ENCODE results near the gene ARHGAP8. TPM values are rescaled to one million over a fixed set of nuclear protein-coding genes. Genes with fewer than 3 reads are reported as not detected.
A peak's percentile ranks its signal among the peaks of the same experiment; 100 is the strongest.

The ARHGAP8 gene
- total RNA-seq (2021; fragmentation: NEBNext Ultra II Directional; extraction: Animal tissue kit (Norgen Biotek cat#: 25700)): not detected
- long read RNA-seq: 0 reads

DNA sequence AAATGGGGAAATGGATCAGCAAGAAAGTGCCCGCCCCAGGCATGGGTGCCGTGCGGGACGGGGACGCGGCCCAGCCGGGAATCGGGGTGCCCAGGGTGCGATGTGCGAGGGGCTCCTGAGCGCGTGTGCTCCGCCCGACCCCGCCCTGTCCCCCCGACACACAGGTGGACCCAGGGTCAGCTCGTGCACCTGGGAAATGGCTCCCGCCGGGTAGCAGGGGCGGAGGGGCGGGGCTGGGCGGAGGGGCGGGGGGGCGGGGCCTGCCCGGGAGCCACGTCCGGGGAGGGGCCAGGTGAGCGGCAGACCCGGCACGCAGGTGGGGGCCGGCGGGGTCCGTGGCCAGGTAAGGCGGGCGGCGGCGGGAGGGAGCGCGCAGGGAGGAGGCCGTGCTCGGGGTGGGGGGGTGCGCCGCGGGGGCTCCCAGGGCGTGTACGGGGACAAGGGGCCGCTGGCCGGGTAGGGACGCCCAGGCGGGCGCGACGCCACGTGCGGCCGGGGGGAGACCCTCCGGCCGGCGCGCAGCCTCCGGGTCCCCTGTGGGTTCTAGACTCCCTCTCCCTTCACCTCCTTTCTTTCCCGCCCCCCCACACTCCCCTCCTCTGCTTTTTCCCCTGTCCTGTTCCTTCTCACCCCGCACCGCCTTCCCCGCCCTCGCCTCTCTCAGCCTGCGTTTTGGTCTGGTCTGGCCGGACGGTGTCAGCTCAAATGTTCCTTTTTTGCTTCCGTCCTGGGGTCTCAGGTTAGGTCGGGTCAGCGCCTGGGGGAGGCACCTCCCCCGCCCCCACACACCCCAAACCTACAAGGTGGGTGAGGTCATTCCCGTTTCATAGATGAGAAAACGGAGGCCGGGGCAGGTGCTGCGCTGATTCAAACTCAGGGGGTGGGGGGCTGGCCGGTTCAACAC lies at the start of gene ARHGAP8:
TSS of gene ARHGAP8 (plus strand) at position 291 of the 904 bp plus-strand sequence. CDS start 33,953 bp downstream, outside the sequence.
- H3K27ac Mint-ChIP-seq: no peak within 1 kb of the TSS
- H3K36me3 Mint-ChIP-seq (ENCODE audit: low read depth): no peaks in the 10 kb centered on the region

DNA sequence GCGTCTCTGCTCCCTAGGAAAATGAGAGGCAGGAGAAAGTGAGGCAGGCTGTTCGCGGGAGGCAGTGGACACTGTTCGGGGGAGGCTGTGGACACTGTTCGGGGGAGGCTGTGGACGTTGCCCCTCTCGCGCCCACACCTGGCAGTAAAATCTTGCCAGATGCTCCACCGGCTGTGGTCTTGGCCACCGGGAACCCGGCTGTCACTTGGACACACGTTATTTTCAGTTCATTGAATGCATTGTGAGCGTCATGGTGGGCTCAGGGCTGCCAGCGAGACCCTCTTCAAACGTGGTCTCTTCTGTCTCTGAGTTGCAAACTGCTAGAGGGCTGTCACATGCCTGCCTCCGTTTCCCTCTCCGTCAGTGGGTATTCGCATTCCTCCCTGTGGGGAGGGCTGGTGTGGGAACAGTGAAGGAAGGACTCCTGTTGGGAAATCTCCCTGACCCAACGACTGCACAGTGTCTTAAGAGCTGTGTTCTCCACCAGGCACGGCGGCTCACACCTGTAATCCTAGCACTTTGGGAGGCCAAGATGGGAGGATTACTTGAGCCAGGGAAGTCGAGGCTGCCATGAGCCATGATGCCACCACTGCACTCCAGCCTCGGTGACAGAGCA lies 49.0 kb upstream of the ARHGAP8 start:
- Mint-ChIP-seq H3K27me3 (ENCODE audit: insufficient read depth) (peaks cover 4% of the 10 kb centered on the region), H3K27ac (no peak overlapping the region), H3K4me1 (ENCODE audit: low read depth) (peaks cover 38% of the 10 kb centered on the region), H3K9me3 (no peaks in the 10 kb centered on the region), H3K36me3 (ENCODE audit: low read depth) (no peaks in the 10 kb centered on the region), H3K4me3 (peak overlapping the region; percentile 87)
- TF ChIP-seq, protein P1, sequence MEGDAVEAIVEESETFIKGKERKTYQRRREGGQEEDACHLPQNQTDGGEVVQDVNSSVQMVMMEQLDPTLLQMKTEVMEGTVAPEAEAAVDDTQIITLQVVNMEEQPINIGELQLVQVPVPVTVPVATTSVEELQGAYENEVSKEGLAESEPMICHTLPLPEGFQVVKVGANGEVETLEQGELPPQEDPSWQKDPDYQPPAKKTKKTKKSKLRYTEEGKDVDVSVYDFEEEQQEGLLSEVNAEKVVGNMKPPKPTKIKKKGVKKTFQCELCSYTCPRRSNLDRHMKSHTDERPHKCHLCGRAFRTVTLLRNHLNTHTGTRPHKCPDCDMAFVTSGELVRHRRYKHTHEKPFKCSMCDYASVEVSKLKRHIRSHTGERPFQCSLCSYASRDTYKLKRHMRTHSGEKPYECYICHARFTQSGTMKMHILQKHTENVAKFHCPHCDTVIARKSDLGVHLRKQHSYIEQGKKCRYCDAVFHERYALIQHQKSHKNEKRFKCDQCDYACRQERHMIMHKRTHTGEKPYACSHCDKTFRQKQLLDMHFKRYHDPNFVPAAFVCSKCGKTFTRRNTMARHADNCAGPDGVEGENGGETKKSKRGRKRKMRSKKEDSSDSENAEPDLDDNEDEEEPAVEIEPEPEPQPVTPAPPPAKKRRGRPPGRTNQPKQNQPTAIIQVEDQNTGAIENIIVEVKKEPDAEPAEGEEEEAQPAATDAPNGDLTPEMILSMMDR (IDR thresholded peaks at IDR 0.05): no peak
- DNase-seq: no peak

More for the DNA sequence above, at the start of gene ARHGAP8:
- DNase-seq: no peak
- Mint-ChIP-seq H3K4me3 (no peak within 1 kb of the TSS), H3K9me3 (no peaks in the 10 kb centered on the region), H3K27me3 (ENCODE audit: insufficient read depth) (peaks cover 22% of the 10 kb centered on the region), H3K4me1 (ENCODE audit: low read depth) (no peaks in the 10 kb centered on the region; the same call in 1 of the 2 replicates)
- TF ChIP-seq, protein P1 (IDR thresholded peaks at IDR 0.05): no peak

DNA sequence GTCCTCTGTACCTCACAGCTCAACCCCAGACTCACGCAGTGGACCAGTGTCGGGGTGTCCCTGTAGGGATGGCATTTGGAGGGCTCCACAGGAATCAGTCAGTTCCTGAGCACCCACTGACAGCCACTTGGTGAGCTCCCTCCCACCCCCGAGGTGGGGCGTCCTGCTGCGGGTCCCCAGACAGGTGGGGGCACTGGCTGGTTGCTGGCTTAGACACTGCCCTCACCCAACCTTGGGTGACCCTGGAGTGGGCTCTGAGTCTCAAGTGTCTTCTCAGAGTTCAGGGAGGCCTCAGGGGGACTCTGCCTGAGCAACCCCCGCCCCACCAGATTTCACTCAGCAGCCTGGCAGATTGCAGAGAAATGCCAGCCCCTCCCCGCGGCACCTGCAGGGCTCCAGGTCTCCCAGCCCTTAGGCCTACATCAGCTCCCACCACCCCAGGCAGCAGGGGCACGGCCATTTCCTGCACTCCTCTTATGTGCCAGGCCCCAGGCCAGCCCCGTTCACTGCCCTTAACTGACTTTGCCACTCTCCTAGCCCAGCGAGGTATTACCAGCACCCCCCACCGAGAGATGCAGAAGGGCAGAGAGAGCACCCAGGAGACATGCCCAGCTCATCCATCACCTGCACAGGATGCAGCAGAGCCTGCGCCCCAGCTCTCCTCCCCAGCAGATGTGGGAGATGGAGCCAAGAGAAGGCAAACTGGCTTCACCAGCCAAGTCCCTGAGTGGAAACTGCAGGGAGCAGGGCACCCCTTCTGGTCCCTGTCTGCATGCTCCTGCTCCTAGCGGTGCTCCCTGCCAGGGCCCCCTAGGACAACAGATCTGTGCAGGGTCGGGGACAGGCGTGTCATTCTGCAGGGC lies 48.0 kb upstream of the ARHGAP8 start:
- TF ChIP-seq, protein P1 (IDR thresholded peaks at IDR 0.05): no peak
- Mint-ChIP-seq H3K27me3 (ENCODE audit: insufficient read depth) (peaks cover 4% of the 10 kb centered on the region), H3K9me3 (no peaks in the 10 kb centered on the region), H3K4me1 (ENCODE audit: low read depth) (peaks cover 28% of the 10 kb centered on the region), H3K4me3 (no peak overlapping the region; the same call in 1 of the 2 replicates), H3K36me3 (ENCODE audit: low read depth) (no peaks in the 10 kb centered on the region), H3K27ac (no peak overlapping the region)
- no peak for DNase-seq

DNA sequence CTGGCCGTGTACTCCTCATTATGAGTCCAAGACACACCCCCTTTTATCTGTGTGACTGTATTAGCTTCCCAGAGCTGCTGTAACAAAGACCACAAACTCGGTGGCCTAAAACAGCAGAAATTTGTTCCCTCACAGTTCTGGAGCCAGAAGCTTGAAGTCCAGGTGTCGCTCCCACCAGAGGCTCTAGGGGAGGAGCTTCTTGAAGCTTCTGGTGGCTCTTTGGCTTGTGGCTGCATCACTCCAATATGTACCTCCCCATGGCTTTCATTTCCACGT lies 47.4 kb upstream of the ARHGAP8 start:
- no peaks in the 10 kb centered on the region for H3K9me3 Mint-ChIP-seq
- no peak overlapping the region for H3K27ac Mint-ChIP-seq
- H3K36me3 Mint-ChIP-seq (ENCODE audit: low read depth): no peaks in the 10 kb centered on the region
- TF ChIP-seq, protein P1 (IDR thresholded peaks at IDR 0.05): no peak
- H3K27me3 Mint-ChIP-seq (ENCODE audit: insufficient read depth): peaks cover 4% of the 10 kb centered on the region
- no peak overlapping the region for H3K4me3 Mint-ChIP-seq
- H3K4me1 Mint-ChIP-seq (ENCODE audit: low read depth): peaks cover 23% of the 10 kb centered on the region
- DNase-seq: no peak

DNA sequence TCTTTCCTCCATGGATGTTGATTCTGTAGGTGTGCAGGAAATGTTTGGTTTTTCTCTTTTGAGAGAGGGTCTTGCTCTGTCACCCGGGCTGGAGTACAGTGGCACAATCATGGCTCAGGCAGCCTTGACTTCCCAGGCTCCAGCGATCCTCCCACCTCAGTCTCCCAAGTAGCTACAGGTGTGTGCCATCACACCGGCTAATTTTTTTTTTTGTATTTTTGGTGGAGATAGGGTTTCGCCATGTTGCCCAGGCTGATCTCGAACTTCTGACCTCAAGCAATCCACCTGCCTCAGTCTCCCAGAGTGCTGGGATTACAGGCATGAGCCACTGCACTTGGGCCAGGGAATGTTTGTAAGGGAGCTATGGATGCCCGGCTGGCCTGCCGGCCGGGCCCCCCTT lies 45.9 kb upstream of the ARHGAP8 start:
- no peaks in the 10 kb centered on the region for H3K9me3 Mint-ChIP-seq
- no peak overlapping the region for H3K27ac Mint-ChIP-seq
- H3K36me3 Mint-ChIP-seq (ENCODE audit: low read depth): no peaks in the 10 kb centered on the region
- H3K27me3 Mint-ChIP-seq (ENCODE audit: insufficient read depth): peaks cover 4% of the 10 kb centered on the region
- H3K4me1 Mint-ChIP-seq (ENCODE audit: low read depth): peaks cover 23% of the 10 kb centered on the region
- no peak for DNase-seq
- no peak overlapping the region for H3K4me3 Mint-ChIP-seq
- TF ChIP-seq, protein P1 (IDR thresholded peaks at IDR 0.05): no peak
